Adrenal gland (tissue), 12 donors: ENCODE results near the gene FDPS. TPM values are rescaled to one million over a fixed set of nuclear protein-coding genes. Genes with fewer than 3 reads are reported as not detected.
A peak's percentile ranks its signal among the peaks of the same experiment; 100 is the strongest.

Experiments
- DNase-seq, 7 donors: peaks; one replicate each; pipeline ENCODE4 v3.0.0-alpha.2; 2019 to 2020
- H3K27ac ChIP-seq, 5 donors: fragments of 200-600 bp; sonication (generic) in 4 of 5; 1 replicate in 3 of 5; 2 replicates in 2 of 5; pipeline versions ENCODE4 v1.5.1 to v1.8.0; 2016 to 2020; ENCODE audit warnings: mild to moderate bottlenecking in 1 of 5
- H3K27me3 ChIP-seq: fragments of 200-600 bp; 2 replicates; pipeline ENCODE4 v1.8.0; 2021
- H3K36me3 ChIP-seq, 2 donors: fragments of 200-600 bp; replicated peaks in 1 of 2; 1 replicate in 1 of 2; 2 replicates in 1 of 2; pipeline versions ENCODE4 v1.5.1 to v1.8.0; 2018 to 2022
- H3K4me1 ChIP-seq, 2 donors: fragments of 200-600 bp; replicated peaks in 1 of 2; 1 replicate in 1 of 2; 2 replicates in 1 of 2; pipeline versions ENCODE4 v1.5.1 to v1.8.0; 2018 to 2021
- H3K4me3 ChIP-seq, 4 donors: fragments of 200-600 bp; sonication (generic) in 3 of 4; one replicate each; pipeline ENCODE4 v1.5.1; 2016 to 2018
- H3K9me3 ChIP-seq, 3 donors: fragments of 200-600 bp; sonication (generic) in 1 of 3; replicated peaks in 1 of 3; 1 replicate in 2 of 3; 2 replicates in 1 of 3; pipeline versions ENCODE4 v1.5.1 to v1.8.0; 2016 to 2021
- CTCF ChIP-seq, 6 experiments: fragments of 450-650 bp in 4 of 6; fragments of 200-600 bp in 2 of 6; sonication (generic) in 1 of 6; IDR thresholded peaks; 1 replicate in 5 of 6; 2 replicates in 1 of 6; pipeline versions ENCODE4 v1.5.1 to v1.8.0; 2016 to 2021; ENCODE audit warnings: antibody characterized with exemption in 6 of 6, mild to moderate bottlenecking in 2 of 6, moderate library complexity in 1 of 6
- POLR2A ChIP-seq, 2 donors: fragments of 450-650 bp; IDR thresholded peaks; one replicate each; pipeline ENCODE4 v1.6.1; 2017; ENCODE audit warnings: antibody characterized with exemption in 2 of 2, mild to moderate bottlenecking in 2 of 2, moderate library complexity in 1 of 2
- WGBS, 4 donors: extraction: QIAGEN DNeasy Blood & Tissue Kit in 2 of 4; methylation state at CpG; one replicate each; pipeline versions ENCODE4 v1.1.5 to v1.1.7; 2013 to 2017; 5-methylcytosine and 5-hydroxymethylcytosine counted together
- intact Hi-C, 2 donors: fragments of 100-400 bp; cut with DNase I; formaldehyde crosslinking; loops; one replicate each; pipeline versions ENCODE4 v1.14.1 to v1.15.0; 2022 to 2023
- polyA plus RNA-seq, 3 donors: library from polyadenylated mRNA; stranded (reverse); fragments of 200-250 nt in 2 of 3; fragments of 350-450 nt in 1 of 3; fragmentation: Illumina TruSeq in 1 of 3; extraction: RNeasy Lipid Tissue Mini Kit (QIAGEN cat#74804) in 1 of 3; gene quantifications; one replicate each; pipeline ENCODE4 v1.2.3, GENCODE V29; 2013 to 2014
- total RNA-seq, 9 donors: library from RNA; depleted of rRNA in 4 of 9; stranded (reverse); fragments of >200 nt in 4 of 9; fragments of 120-200 nt in 1 of 9; fragmentation: NEBNext Ultra II Directional in 1 of 9; extraction: Animal tissue kit (Norgen Biotek cat#: 25700) in 1 of 9; gene quantifications; one replicate each; pipeline versions ENCODE4 v1.1.0 to v1.2.4, GENCODE V29; 2013 to 2023
- donor health status: healthy with polysubstance abuse.
- donor health status: Bipolar disorder and iron deficiency.
- donor health status: DM: yes; HTN: yes; CAD: no.
- donor health status: DM: no; HTN: no; CAD: no.
- donor health status: DM: no; HTN: no; CAD: no.
- donor health status: DM: yes; HTN: yes; CAD: no.

The FDPS gene
- total and polyA plus RNA-seq, 12 donors = 107 to 2,334 (median 206) TPM

DNA sequence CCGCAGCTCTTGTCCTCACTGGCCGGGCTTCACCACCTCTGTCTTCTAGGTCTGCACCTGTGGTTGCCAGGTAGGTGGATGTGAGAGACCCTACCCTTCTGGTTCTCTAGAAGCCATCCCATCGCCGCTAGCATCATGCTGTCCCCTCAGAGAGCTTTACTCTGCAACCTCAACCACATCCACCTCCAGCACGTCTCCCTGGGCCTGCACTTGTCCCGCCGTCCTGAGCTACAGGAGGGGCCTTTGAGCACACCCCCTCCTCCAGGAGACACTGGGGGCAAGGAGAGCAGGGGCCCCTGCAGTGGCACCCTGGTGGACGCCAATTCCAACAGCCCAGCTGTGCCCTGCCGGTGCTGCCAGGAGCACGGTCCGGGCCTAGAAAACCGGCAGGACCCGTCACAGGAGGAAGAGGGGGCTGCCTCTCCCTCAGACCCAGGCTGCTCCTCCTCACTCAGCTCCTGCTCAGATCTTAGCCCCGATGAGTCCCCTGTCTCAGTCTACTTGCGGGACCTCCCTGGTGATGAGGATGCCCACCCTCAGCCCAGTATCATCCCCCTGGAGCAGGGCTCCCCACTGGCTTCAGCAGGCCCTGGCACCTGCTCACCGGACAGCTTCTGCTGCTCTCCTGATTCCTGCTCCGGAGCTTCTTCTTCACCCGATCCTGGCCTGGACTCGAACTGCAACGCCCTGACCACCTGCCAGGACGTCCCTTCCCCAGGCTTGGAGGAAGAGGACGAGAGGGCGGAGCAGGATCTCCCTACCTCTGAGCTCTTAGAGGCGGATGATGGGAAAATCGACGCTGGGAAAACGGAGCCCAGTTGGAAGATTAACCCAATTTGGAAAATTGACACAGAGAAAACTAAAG lies 13.2 kb downstream of the FDPS start:
- Histone ChIP-seq H3K36me3 (peaks cover 0 to 8% of the 10 kb centered on the region in 2 donors), H3K27ac (peak overlapping the region in 4 of 5 donors; percentile 77 to 97 (median 95)), H3K4me1 (peaks cover 26 to 43% of the 10 kb centered on the region in 2 donors), H3K4me3 (peak overlapping the region in 1 of 4 donors; percentile 78), H3K9me3 (no peaks in the 10 kb centered on the region), H3K27me3 (no peaks in the 10 kb centered on the region)
- TF ChIP-seq CTCF (IDR thresholded peaks at IDR 0.05) (no peak), POLR2A (IDR thresholded peaks at IDR 0.05) (no peak)
- WGBS, 4 donors = 52 to 57% (median 55%) methylated on average over 17 to 27 of the region's 27 CpGs
- peak in 4 of 7 donors; percentile 25 to 64 (median 33) for DNase-seq
- intact Hi-C loops = loop anchor here (5.0 kb wide), 2 partner anchors 45 to 70 kb away; partner anchors contain the start of gene HCN3 (in 1 of the 2)

GRCh38 chr1:155322571-155322952 lies 13.9 kb downstream of the FDPS start:
- DNase-seq = peak; percentile 49 to 77 (median 59)
- Histone ChIP-seq H3K27me3 (no peaks in the 10 kb centered on the region), H3K4me1 (peaks cover 26 to 43% of the 10 kb centered on the region in 2 donors), H3K27ac (peak overlapping the region in 4 of 5 donors; percentile 77 to 97 (median 95)), H3K9me3 (no peaks in the 10 kb centered on the region), H3K4me3 (peak overlapping the region in 2 of 4 donors; percentile 78 to 80), H3K36me3 (peaks cover 0 to 15% of the 10 kb centered on the region in 2 donors)
- WGBS, 4 donors = 1 to 2% (median 1%) methylated on average over 13 to 28 of the region's 28 CpGs
- TF ChIP-seq CTCF (IDR thresholded peaks at IDR 0.05) (no peak), POLR2A (IDR thresholded peaks at IDR 0.05) (no peak)
- intact Hi-C loops = loop anchor here (5.0 kb wide), 2 partner anchors 45 to 70 kb away; partner anchors contain the start of gene HCN3 (in 1 of the 2)

DNA sequence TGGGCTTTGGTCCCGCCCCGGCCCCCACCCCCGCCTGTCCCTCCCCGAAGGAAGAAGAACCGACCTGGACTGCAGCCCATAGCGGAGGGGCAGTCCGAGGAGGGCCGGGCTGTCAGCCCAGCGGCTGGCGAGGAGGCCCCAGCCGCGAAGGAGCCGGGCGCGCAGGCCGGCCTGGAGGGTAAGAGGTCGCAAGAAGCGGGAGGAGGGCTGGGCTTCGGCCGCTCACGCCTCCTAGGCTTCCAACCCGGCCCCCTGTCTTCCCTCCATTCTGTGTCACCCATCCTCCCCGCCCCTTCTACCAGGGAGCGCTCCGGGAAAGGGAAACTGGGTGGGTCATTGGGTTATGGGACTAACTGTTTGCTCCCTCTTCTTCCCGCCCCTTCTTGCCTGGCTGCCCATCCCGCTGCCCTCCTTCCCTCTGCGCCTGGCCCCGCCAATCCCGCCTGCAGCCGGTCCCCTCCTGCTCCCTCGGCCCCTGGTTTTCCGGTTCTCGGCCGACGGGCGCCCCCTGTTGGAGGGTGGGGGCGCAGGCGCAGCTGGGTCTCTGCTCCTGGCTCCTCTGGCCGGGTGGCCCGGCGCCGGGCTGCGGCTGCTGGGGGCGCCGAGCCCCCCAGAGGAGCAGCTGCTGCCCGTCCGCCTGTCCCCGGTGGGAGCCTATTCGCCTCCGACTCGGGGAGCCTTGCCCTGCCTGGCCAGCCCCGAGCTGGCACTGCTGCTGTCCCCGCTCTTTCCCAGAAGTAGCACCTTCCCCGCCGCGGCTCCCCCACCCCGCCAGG lies 14.5 kb downstream of the FDPS start:
- WGBS, 4 donors = 0 to 2% (median 1%) methylated on average over 16 to 56 of the region's 58 CpGs
- H3K27me3 ChIP-seq = no peaks in the 10 kb centered on the region
- intact Hi-C loops = loop anchor here (5.0 kb wide), 2 partner anchors 46 to 71 kb away; partner anchors contain the start of gene HCN3 (in 1 of the 2)
- peak; percentile 91 to 95 (median 93) for DNase-seq
- TF ChIP-seq POLR2A (IDR thresholded peaks at IDR 0.05) = peak in 1 of 2 donors; percentile 58
- peak; percentile 75 to 96 (median 92) for TF ChIP-seq CTCF (IDR thresholded peaks at IDR 0.05)
- H3K4me1 ChIP-seq = peaks cover 26 to 43% of the 10 kb centered on the region in 2 donors
- H3K4me3 ChIP-seq = peak overlapping the region in 3 of 4 donors; percentile 78 to 82 (median 80)
- peaks cover 0 to 20% of the 10 kb centered on the region in 2 donors for H3K36me3 ChIP-seq
- peak overlapping the region; percentile 77 to 97 (median 94) for H3K27ac ChIP-seq
- no peaks in the 10 kb centered on the region for H3K9me3 ChIP-seq

GRCh38 chr1:155323729-155324036 lies 15.0 kb downstream of the FDPS start:
- Histone ChIP-seq H3K4me3 (peak overlapping the region; percentile 19 to 82 (median 79)), H3K27ac (peak overlapping the region; percentile 77 to 97 (median 94)), H3K4me1 (peaks cover 26 to 43% of the 10 kb centered on the region in 2 donors), H3K27me3 (no peaks in the 10 kb centered on the region), H3K36me3 (peaks cover 0 to 21% of the 10 kb centered on the region in 2 donors), H3K9me3 (no peaks in the 10 kb centered on the region)
- 0 to 1% (median 0%) methylated on average over 4 to 29 of the region's 29 CpGs; no CpG with 5 or more reads in 1 of the 4 donors for WGBS, 4 donors
- intact Hi-C loops = loop anchor here (5.0 kb wide), 2 partner anchors 46 to 71 kb away; partner anchors contain the start of gene HCN3 (in 1 of the 2)
- peak; percentile 93 to 95 (median 95) for DNase-seq
- TF ChIP-seq CTCF (IDR thresholded peaks at IDR 0.05) (no peak), POLR2A (IDR thresholded peaks at IDR 0.05) (no peak)
